MCF 10A (cell line): ENCODE measurements around the gene ZNF737. TPM values are rescaled to one million over a fixed set of nuclear protein-coding genes. Genes with fewer than 3 reads are reported as not detected.
"Not testable (repeated sequence)": the region's sequence is repeated elsewhere in the genome, so short reads cannot be mapped to it uniquely, and the experiment has no call there.

Experiments used
- BruUV-seq: library from RNA; stranded (reverse); fragments of 400-500 nt; replicated peaks from 2 replicates; lab custom pipeline; 2021; lab: Mats Ljungman, UMichigan
- CTCF ChIA-PET: fragments of 300-600 bp; sonication (Branson Sonifier 250); formaldehyde crosslinking; extraction: SDS; loops from one replicate; lab custom pipeline; 2021; ENCODE audit warnings: antibody characterized with exemption, inconsistent platforms; lab: Yijun Ruan, JAX
- POLR2A ChIA-PET: fragments of 300-600, 350-650 bp; sonication (Branson Sonifier 250); formaldehyde crosslinking; extraction: SDS; loops from one replicate; lab custom pipeline; 2020; ENCODE audit warnings: antibody characterized with exemption, inconsistent platforms; lab: Yijun Ruan, JAX
- DNase-seq: peaks from one replicate; pipeline ENCODE4 v3.0.0-alpha.2; 2018; ENCODE audit not compliant: unreplicated experiment
- H3K27ac Mint-ChIP-seq: one replicate; pipeline ENCODE4 v1.8.0; 2022; ENCODE audit warnings: mild to moderate bottlenecking, low read depth, mixed read lengths; ENCODE audit not compliant: unreplicated experiment
- H3K27me3 Mint-ChIP-seq: one replicate; pipeline ENCODE4 v1.8.0; 2022; ENCODE audit warnings: mixed read lengths; ENCODE audit not compliant: insufficient read depth, unreplicated experiment
- H3K36me3 Mint-ChIP-seq: one replicate; pipeline ENCODE4 v1.8.0; 2022; ENCODE audit warnings: mild to moderate bottlenecking, moderate library complexity, mixed read lengths; ENCODE audit not compliant: insufficient read depth, unreplicated experiment
- H3K4me1 Mint-ChIP-seq: one replicate; pipeline ENCODE4 v1.8.0; 2022; ENCODE audit warnings: mixed read lengths; ENCODE audit not compliant: insufficient read depth, unreplicated experiment
- H3K4me3 Mint-ChIP-seq: one replicate; pipeline ENCODE4 v1.8.0; 2022; ENCODE audit warnings: mild to moderate bottlenecking, moderate library complexity, mixed read lengths; ENCODE audit not compliant: unreplicated experiment
- H3K9me3 Mint-ChIP-seq: one replicate; pipeline ENCODE4 v1.8.0; 2022; ENCODE audit warnings: mixed read lengths; ENCODE audit not compliant: unreplicated experiment
- intact Hi-C: fragments of 100-400 bp; cut with micrococcal nuclease; formaldehyde crosslinking; loops from 2 replicates; pipeline ENCODE4 v1.14.1; 2022
- total RNA-seq: library from RNA; stranded (reverse); gene quantifications from 2 replicates; pipeline ENCODE4 v1.2.3, GENCODE V29; 2022
- TF ChIP-seq, protein P1 (sequence below): fragments of 200-600 bp; IDR thresholded peaks from one replicate; pipeline ENCODE4 v1.8.0; 2022; ENCODE audit warnings: antibody characterized with exemption, mild to moderate bottlenecking; ENCODE audit not compliant: unreplicated experiment

Gene ZNF737
- total RNA-seq, 1 experiment from 2014 or later, result 1.1 TPM

DNA sequence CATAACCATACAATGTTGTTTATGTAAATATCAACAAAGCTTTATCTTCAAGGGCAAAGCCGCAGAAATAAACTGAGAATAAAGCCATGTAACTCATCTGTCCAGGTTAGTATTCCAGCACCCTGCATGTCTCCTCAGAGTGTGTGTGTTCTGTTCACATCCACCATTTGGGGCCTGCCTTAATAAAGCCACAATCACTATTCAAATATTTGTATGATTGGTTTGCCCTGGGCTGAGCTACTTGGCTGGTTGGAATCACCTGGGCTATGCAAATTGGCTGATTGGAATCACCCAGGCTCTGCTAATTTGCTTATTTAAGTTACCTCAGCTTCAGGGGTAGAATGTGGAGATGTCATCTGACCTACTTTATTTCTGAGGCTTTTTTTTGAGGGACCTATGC lies 42.4 kb upstream of the ZNF737 start:
- TF ChIP-seq, protein P1, sequence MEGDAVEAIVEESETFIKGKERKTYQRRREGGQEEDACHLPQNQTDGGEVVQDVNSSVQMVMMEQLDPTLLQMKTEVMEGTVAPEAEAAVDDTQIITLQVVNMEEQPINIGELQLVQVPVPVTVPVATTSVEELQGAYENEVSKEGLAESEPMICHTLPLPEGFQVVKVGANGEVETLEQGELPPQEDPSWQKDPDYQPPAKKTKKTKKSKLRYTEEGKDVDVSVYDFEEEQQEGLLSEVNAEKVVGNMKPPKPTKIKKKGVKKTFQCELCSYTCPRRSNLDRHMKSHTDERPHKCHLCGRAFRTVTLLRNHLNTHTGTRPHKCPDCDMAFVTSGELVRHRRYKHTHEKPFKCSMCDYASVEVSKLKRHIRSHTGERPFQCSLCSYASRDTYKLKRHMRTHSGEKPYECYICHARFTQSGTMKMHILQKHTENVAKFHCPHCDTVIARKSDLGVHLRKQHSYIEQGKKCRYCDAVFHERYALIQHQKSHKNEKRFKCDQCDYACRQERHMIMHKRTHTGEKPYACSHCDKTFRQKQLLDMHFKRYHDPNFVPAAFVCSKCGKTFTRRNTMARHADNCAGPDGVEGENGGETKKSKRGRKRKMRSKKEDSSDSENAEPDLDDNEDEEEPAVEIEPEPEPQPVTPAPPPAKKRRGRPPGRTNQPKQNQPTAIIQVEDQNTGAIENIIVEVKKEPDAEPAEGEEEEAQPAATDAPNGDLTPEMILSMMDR, result no peak
- ChIA-PET POLR2A (no interaction called here), CTCF (no interaction called here)
- no peaks in the 10 kb centered on the region for H3K4me1 Mint-ChIP-seq
- H3K9me3 Mint-ChIP-seq, result peaks cover 15% of the 10 kb centered on the region
- no peaks in the 10 kb centered on the region for H3K27me3 Mint-ChIP-seq
- no peak overlapping the region for H3K27ac Mint-ChIP-seq
- intact Hi-C loops, result no loop called here
- no TSS peak for BruUV-seq
- DNase-seq, result no peak
- no peak overlapping the region for H3K4me3 Mint-ChIP-seq
- no peaks in the 10 kb centered on the region for H3K36me3 Mint-ChIP-seq

DNA sequence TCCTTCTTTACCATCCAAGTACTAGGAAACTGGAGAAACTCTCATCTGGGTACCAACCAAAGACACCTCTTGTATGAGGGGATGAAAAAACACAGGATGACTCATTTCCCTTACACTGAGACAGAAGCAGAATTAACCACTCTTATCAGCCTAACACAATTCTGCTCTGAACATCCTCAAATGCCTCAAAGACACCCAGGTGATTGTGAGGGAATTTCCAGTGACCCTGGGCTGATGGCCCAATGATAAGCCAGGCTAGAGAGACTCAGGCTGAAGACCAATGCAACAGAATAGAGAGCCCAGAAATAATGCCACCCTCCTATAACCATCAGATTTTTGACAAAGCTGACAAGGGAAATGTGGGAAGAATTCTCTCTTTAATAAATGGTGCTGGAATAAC lies 7.0 kb downstream of the ZNF737 start:
- Mint-ChIP-seq H3K36me3 (no peaks in the 10 kb centered on the region), H3K4me1 (no peaks in the 10 kb centered on the region), H3K9me3 (peaks cover 22% of the 10 kb centered on the region), H3K27ac (no peak overlapping the region), H3K4me3 (no peak overlapping the region), H3K27me3 (no peaks in the 10 kb centered on the region)
- CTCF ChIA-PET, result interaction anchor here (0.6 kb wide), 1 partner anchor 745 kb away, joined by 5 read pairs; no protein-coding TSS in a partner anchor
- BruUV-seq, result no TSS peak
- TF ChIP-seq, protein P1, result no peak
- POLR2A ChIA-PET, result no interaction called here
- DNase-seq, result no peak
- intact Hi-C loops, result no loop called here

DNA sequence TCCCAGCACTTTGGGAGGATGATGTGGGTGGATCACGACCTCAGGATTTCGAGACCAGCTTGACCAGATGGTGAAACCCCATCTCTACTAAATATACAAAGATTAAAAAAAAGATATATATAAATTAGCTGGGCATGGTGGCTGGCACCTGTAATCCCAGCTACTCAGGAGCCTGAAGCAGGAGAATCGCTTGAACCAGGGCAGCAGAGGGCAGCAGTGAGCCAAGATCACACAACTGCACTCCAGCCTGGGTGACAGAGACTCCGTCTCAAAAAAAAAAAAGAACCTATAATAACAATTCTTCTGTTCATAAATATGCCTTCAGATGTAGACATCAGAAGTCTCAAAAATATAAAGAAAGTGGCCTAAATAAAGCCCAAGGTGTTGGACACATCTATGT lies 7.6 kb downstream of the ZNF737 start:
- Mint-ChIP-seq H3K4me3 (no peak overlapping the region), H3K9me3 (peaks cover 20% of the 10 kb centered on the region), H3K36me3 (no peaks in the 10 kb centered on the region), H3K4me1 (no peaks in the 10 kb centered on the region), H3K27ac (no peak overlapping the region), H3K27me3 (no peaks in the 10 kb centered on the region)
- BruUV-seq, result no TSS peak
- CTCF ChIA-PET, result interaction anchor here (0.7 kb wide), 1 partner anchor 10 kb away, joined by 3 read pairs; no protein-coding TSS in a partner anchor
- POLR2A ChIA-PET, result no interaction called here
- no peak for DNase-seq
- intact Hi-C loops, result no loop called here
- TF ChIP-seq, protein P1, result no peak

DNA sequence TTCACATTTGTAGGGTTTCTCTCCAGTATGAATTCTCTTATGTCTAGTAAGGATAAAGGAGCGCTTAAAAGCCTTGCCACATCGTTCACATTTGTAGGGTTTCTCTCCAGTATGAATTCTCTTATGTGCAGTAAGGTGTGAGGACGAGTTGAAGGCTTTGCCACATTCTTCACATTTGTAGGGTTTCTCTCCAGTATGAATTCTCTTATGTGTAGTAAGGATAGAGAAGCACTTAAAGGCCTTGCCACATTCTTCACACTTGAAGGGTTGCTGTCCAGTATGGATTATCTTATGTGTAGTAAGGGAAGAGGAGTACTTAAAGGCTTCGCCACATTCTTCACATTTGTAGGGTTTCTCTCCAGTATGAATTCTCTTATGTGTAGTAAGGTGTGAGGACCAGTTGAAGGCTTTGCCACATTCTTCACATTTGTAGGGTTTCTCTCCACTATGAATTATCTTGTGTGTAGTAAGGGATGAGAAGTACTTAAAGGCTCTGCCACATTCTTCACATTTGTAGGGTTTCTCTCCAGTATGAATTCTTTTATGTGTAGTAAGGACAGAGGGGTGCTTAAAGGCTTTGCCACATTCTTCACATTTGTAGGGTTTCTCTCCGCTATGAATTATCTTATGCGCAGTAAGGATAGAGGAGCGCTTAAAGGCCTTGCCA lies 20.8 kb downstream of the ZNF737 start:
- H3K27me3 Mint-ChIP-seq, DNase-seq, H3K27ac Mint-ChIP-seq, intact Hi-C loops, H3K4me3 Mint-ChIP-seq, BruUV-seq, H3K4me1 Mint-ChIP-seq, POLR2A ChIA-PET, CTCF ChIA-PET: not testable (repeated sequence)
- H3K36me3 Mint-ChIP-seq, result peaks cover 24% of the 10 kb centered on the region
- peaks cover 16% of the 10 kb centered on the region for H3K9me3 Mint-ChIP-seq

DNA sequence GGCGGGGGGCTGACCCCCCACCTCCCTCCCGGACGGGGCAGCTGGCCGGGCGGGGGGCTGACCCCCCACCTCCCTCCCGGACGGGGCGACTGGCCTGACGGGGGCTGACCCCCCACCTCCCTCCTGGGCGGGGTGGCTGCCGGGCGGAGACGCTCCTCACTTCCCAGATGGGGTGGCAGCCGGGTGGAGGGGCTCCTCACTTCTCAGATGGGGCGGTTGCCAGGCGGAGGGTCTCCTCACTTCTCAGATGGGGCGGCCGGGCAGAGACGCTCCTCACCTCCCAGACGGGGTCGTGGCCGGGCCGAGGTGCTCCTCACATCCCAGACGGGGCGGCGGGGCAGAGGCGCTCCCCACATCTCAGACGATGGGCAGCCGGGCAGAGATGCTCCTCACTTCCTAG lies 35.3 kb downstream of the ZNF737 start:
- intact Hi-C loops, BruUV-seq, H3K27ac Mint-ChIP-seq: not testable (repeated sequence)

More for the DNA sequence above, 35.3 kb downstream of the ZNF737 start:
- H3K27me3 Mint-ChIP-seq, H3K9me3 Mint-ChIP-seq, H3K4me1 Mint-ChIP-seq, CTCF ChIA-PET, DNase-seq, H3K36me3 Mint-ChIP-seq, H3K4me3 Mint-ChIP-seq, POLR2A ChIA-PET: not testable (repeated sequence)
